HepG2 (cell line): ENCODE measurements around the gene GABRG3. TPM values are rescaled to one million over a fixed set of nuclear protein-coding genes. Genes with fewer than 3 reads are reported as not detected.

ENCODE experiments used
- ATAC-seq: fragments of 200-7000 bp; cut with Tn5 transposase; 3 replicates; pipeline ENCODE4 v1.9.1; 2020; ENCODE audit warnings: mild to moderate bottlenecking, moderate library complexity
- BruUV-seq: library from RNA; stranded (reverse); fragments of 400-500 nt; replicated peaks from 2 replicates; lab custom pipeline; 2021; lab: Mats Ljungman, UMichigan
- CTCF ChIA-PET: fragments of 300-600 bp; formaldehyde crosslinking; extraction: SDS; loops from one replicate; lab custom pipeline; 2021; ENCODE audit warnings: low total read pairs, inconsistent platforms, low intra/inter-chr PET ratio; lab: Yijun Ruan, JAX
- POLR2A ChIA-PET: fragments of 350-600 bp; sonication (Branson Sonifier 250); formaldehyde crosslinking; loops from one replicate; lab custom pipeline; 2020; ENCODE audit warnings: antibody characterized with exemption, inconsistent platforms; lab: Yijun Ruan, JAX
- DNase-seq: peaks from one replicate; pipeline ENCODE4 v3.0.0-alpha.2; 2015; ENCODE audit warnings: low spot score
- FAIRE-seq: peaks from 3 replicates; lab custom pipeline; 2011; peaks lifted over from hg19 to GRCh38; lab: Jason Lieb, UNC
- H2AFZ ChIP-seq: one replicate; pipeline ENCODE4 v1.6.1; 2011; ENCODE audit warnings: low read length, inconsistent platforms
- H3K27ac ChIP-seq: fragments of 300-600 bp; 3 replicates; pipeline ENCODE4 v1.8.0; 2011; ENCODE audit warnings: mixed run types, mild to moderate bottlenecking, mixed read lengths, low read length, inconsistent platforms; ENCODE audit not compliant: insufficient read depth; ENCODE audit errors: extremely low read length
- H3K27me3 ChIP-seq, 2 experiments: fragments of 200-600 bp in 1 of 2; 2 replicates in 1 of 2; 3 replicates in 1 of 2; pipeline versions ENCODE4 v1.6.0 to v1.8.0; 2011; ENCODE audit warnings: low read length in 2 of 2, mild to moderate bottlenecking in 2 of 2, moderate library complexity in 2 of 2, inconsistent platforms in 1 of 2; ENCODE audit not compliant: insufficient read depth in 2 of 2, control insufficient read depth in 1 of 2
- H3K36me3 ChIP-seq, 2 experiments: fragments of 200-600 bp in 1 of 2; replicated peaks in 1 of 2; 2 replicates in 1 of 2; 3 replicates in 1 of 2; pipeline versions ENCODE4 v1.5.1 to v1.8.0; 2011; ENCODE audit warnings: low read length in 2 of 2, inconsistent platforms in 1 of 2; ENCODE audit not compliant: insufficient read depth in 2 of 2, control insufficient read depth in 1 of 2
- H3K4me1 ChIP-seq: 2 replicates; pipeline ENCODE4 v1.5.1; 2012; ENCODE audit warnings: low read length, inconsistent platforms; ENCODE audit not compliant: insufficient read depth
- H3K4me2 ChIP-seq: 2 replicates; pipeline ENCODE4 v1.6.0; 2011; ENCODE audit warnings: low read depth, low read length, inconsistent platforms
- H3K4me3 ChIP-seq, 3 experiments: fragments of 200-600 bp in 1 of 3; sonication (generic), shearing (Covaris generic) in 1 of 3; replicated peaks in 1 of 3; 2 replicates each; pipeline ENCODE4 v1.5.1; 2011 to 2016; ENCODE audit warnings: low read length in 3 of 3, inconsistent platforms in 2 of 3, low read depth in 2 of 3, mild to moderate bottlenecking in 2 of 3, control low read depth in 1 of 3, mixed read lengths in 1 of 3; ENCODE audit not compliant: insufficient read depth in 1 of 3
- H3K79me2 ChIP-seq: one replicate; pipeline ENCODE4 v1.6.1; 2011; ENCODE audit warnings: low read length, inconsistent platforms; ENCODE audit not compliant: insufficient read depth
- H3K9ac ChIP-seq: 2 replicates; pipeline ENCODE4 v1.6.0; 2011; ENCODE audit warnings: mild to moderate bottlenecking, low read depth, low read length, inconsistent platforms; ENCODE audit not compliant: insufficient read depth
- H3K9me3 ChIP-seq: 2 replicates; pipeline ENCODE4 v1.5.1; 2012; ENCODE audit warnings: mild to moderate bottlenecking, low read length
- H4K20me1 ChIP-seq: 2 replicates; pipeline ENCODE4 v1.6.0; 2011; ENCODE audit warnings: inconsistent platforms, mild to moderate bottlenecking, low read length, moderate library complexity; ENCODE audit not compliant: insufficient read depth
- ATF7-NPFF ChIP-seq: sonication (generic); formaldehyde crosslinking; IDR thresholded peaks from 2 replicates; pipeline ENCODE4 v1.8.1; 2023; ENCODE audit warnings: mild to moderate bottlenecking, low read depth, missing genetic modification reagents, moderate library complexity
- GABPA ChIP-seq, 2 experiments: IDR thresholded peaks; 2 replicates each; pipeline ENCODE4 v1.6.1; 2011 to 2016; ENCODE audit warnings: low read depth in 2 of 2, low read length in 1 of 2, missing biosample characterization in 1 of 2, missing genetic modification characterization in 1 of 2
- SALL1 ChIP-seq: sonication (generic); formaldehyde crosslinking; IDR thresholded peaks from 2 replicates; pipeline ENCODE4 v1.8.0; 2022; ENCODE audit warnings: mild to moderate bottlenecking, missing genetic modification reagents
- TRIM24 ChIP-seq: sonication (generic); formaldehyde crosslinking; IDR thresholded peaks from 2 replicates; pipeline ENCODE4 v1.8.0; 2022; ENCODE audit warnings: mild to moderate bottlenecking, missing genetic modification reagents
- ZNF343 ChIP-seq: sonication (generic); formaldehyde crosslinking; IDR thresholded peaks from 2 replicates; pipeline ENCODE4 v1.4.0; 2020; ENCODE audit warnings: mild to moderate bottlenecking, missing genetic modification reagents
- ZNF678 ChIP-seq: sonication (generic); formaldehyde crosslinking; IDR thresholded peaks from 2 replicates; pipeline ENCODE4 v1.4.0; 2020; ENCODE audit warnings: mild to moderate bottlenecking, missing genetic modification reagents
- ZSCAN30 ChIP-seq: sonication (generic); formaldehyde crosslinking; IDR thresholded peaks from 2 replicates; pipeline ENCODE4 v1.5.0; 2020; ENCODE audit warnings: mild to moderate bottlenecking, missing genetic modification reagents
- ZSCAN31 ChIP-seq: sonication (generic); formaldehyde crosslinking; IDR thresholded peaks from 2 replicates; pipeline ENCODE4 v1.5.0; 2020; ENCODE audit warnings: low read depth, mild to moderate bottlenecking, missing genetic modification reagents
- WGBS: methylation state at CpG from one replicate; pipeline ENCODE4 v1.1.6; 2017; ENCODE audit warnings: low lambda C conversion rate; 5-methylcytosine and 5-hydroxymethylcytosine counted together
- in situ Hi-C: cut with HindIII; loops from 2 replicates; pipeline ENCODE4 v1.10.0; 2017; ENCODE audit warnings: low pct_unique_long_range_greater_than_20kb; ENCODE audit not compliant: extremely low pct_ligation_motif_present
- intact Hi-C: fragments of 100-400 bp; cut with micrococcal nuclease; formaldehyde crosslinking; loops from one replicate; pipeline ENCODE4 v1.10.0; 2022; ENCODE audit not compliant: unreplicated experiment
- polyA plus RNA-seq, 8 experiments: library from polyadenylated mRNA; depleted of rRNA in 3 of 8; stranded (reverse) in 7 of 8; unstranded in 1 of 8; fragments of >200 nt; fragmentation: Illumina TruSeq in 4 of 8; extraction: Trizol in 4 of 8; gene quantifications; 2 replicates each; pipeline versions ENCODE4 v1.2.1 to v1.2.3, GENCODE V29; 2011 to 2016; ENCODE audit warnings: low read depth in 4 of 8, missing spikeins in 1 of 8, mixed read lengths in 1 of 8; ENCODE audit not compliant: insufficient read depth in 1 of 8
- total RNA-seq, 5 experiments: library from RNA; depleted of rRNA; stranded (reverse); fragments of >200 nt; fragmentation: Illumina TruSeq; extraction: Trizol; gene quantifications; 2 replicates each; pipeline ENCODE4 v1.2.3, GENCODE V29; 2016; ENCODE audit warnings: low read depth in 1 of 5
- TF ChIP-seq, protein P1 (sequence below): sonication (generic); formaldehyde crosslinking; IDR thresholded peaks from 2 replicates; pipeline ENCODE4 v1.8.1; 2022; ENCODE audit warnings: mild to moderate bottlenecking, missing genetic modification reagents
- TF ChIP-seq, protein P2 (sequence below): fragments of 450-650 bp; IDR thresholded peaks from 2 replicates; pipeline ENCODE4 v1.6.1; 2016
- TF ChIP-seq, protein P3 (sequence below): sonication (generic); formaldehyde crosslinking; IDR thresholded peaks from 2 replicates; pipeline ENCODE4 v1.5.0; 2020; ENCODE audit warnings: missing genetic modification reagents, mild to moderate bottlenecking, borderline replicate concordance
- TF ChIP-seq, protein P4 (sequence below): sonication (generic); formaldehyde crosslinking; IDR thresholded peaks from 2 replicates; pipeline ENCODE4 v1.9.0; 2021; ENCODE audit warnings: missing genetic modification reagents, borderline replicate concordance
- TF ChIP-seq, protein P5 (sequence below): IDR thresholded peaks from 2 replicates; pipeline ENCODE4 v1.6.1; 2016; ENCODE audit warnings: mild to moderate bottlenecking, missing biosample characterization, missing genetic modification reagents
- TF ChIP-seq, protein P6 (sequence below), 2 experiments: fragments of 450-650 bp in 1 of 2; sonication (generic) in 1 of 2; formaldehyde crosslinking; IDR thresholded peaks; 2 replicates each; pipeline versions ENCODE4 v1.5.0 to v1.8.0; 2020 to 2022; ENCODE audit warnings: mild to moderate bottlenecking in 1 of 2, missing genetic modification reagents in 1 of 2

The GABRG3 gene
- total and polyA plus RNA-seq, 2 of the 13 experiments (the other 11 are each of a cell fraction or from before 2014, with no cell fraction given): not detected

DNA sequence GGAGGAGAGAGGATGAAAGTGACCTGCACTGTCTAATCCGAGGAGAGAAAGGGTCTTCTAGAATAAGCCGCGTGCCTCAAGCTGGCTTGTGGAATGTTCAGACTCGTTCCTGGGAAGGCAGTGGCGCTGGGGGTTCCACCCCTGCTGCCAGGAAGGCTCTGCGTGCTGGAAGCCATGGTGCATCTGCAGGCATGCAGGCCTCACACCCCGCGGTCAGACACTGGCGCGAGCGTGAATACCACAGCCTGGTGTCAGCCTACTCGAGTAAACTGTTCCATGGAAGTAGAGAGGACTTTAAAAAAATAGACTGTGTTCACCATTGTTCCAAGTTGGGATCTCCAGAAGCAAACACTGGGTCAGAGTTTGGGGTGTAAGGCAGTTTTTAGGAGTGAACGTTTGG is 25.9 kb upstream of the GABRG3 start (continued):
- TF ChIP-seq, protein P1, sequence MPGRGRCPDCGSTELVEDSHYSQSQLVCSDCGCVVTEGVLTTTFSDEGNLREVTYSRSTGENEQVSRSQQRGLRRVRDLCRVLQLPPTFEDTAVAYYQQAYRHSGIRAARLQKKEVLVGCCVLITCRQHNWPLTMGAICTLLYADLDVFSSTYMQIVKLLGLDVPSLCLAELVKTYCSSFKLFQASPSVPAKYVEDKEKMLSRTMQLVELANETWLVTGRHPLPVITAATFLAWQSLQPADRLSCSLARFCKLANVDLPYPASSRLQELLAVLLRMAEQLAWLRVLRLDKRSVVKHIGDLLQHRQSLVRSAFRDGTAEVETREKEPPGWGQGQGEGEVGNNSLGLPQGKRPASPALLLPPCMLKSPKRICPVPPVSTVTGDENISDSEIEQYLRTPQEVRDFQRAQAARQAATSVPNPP (CRISPR knock-in tag): no peak

DNA sequence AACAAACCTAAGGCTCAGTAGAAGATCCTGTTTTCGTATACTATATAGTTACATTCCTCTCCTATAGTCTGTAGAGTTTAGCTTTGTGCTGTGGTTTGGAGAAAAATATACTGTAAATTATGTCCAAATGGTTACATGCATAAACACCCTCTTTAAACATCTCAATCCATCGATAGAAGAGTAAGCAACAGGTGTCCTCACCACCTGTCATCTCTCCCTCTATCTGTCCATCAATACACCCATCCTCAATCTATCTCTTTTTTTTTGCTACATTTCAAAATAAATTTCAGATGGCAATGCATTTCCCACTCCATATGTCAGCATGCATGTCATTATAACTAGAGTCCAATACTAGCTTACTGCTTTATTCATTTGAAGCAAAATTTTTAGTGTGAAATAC is 21.0 kb upstream of the GABRG3 start:
- WGBS: 6% methylated on average over 2 of the region's 2 CpGs
- no TSS peak for BruUV-seq
- no peak for FAIRE-seq

More for the DNA sequence above, 21.0 kb upstream of the GABRG3 start:
- Histone ChIP-seq H3K79me2 (no peaks in the 10 kb centered on the region), H3K4me3 (no peak overlapping the region), H3K4me1 (no peaks in the 10 kb centered on the region), H2AFZ (no peak overlapping the region), H3K36me3 (no peaks in the 10 kb centered on the region), H3K9ac (no peak overlapping the region), H3K27ac (no peak overlapping the region), H4K20me1 (no peaks in the 10 kb centered on the region), H3K27me3 (no peaks in the 10 kb centered on the region; a peak in 2 of 5 replicates), H3K4me2 (no peak overlapping the region), H3K9me3 (peaks cover 18% of the 10 kb centered on the region)
- in situ Hi-C loops: no loop called here
- DNase-seq: no peak
- ATAC-seq: no peak
- TF ChIP-seq, protein P2, sequence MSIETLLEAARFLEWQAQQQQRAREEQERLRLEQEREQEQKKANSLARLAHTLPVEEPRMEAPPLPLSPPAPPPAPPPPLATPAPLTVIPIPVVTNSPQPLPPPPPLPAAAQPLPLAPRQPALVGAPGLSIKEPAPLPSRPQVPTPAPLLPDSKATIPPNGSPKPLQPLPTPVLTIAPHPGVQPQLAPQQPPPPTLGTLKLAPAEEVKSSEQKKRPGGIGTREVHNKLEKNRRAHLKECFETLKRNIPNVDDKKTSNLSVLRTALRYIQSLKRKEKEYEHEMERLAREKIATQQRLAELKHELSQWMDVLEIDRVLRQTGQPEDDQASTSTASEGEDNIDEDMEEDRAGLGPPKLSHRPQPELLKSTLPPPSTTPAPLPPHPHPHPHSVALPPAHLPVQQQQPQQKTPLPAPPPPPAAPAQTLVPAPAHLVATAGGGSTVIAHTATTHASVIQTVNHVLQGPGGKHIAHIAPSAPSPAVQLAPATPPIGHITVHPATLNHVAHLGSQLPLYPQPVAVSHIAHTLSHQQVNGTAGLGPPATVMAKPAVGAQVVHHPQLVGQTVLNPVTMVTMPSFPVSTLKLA: no peak
- TF ChIP-seq, protein P3, sequence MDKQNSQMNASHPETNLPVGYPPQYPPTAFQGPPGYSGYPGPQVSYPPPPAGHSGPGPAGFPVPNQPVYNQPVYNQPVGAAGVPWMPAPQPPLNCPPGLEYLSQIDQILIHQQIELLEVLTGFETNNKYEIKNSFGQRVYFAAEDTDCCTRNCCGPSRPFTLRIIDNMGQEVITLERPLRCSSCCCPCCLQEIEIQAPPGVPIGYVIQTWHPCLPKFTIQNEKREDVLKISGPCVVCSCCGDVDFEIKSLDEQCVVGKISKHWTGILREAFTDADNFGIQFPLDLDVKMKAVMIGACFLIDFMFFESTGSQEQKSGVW: no peak
- TF ChIP-seq ZNF343 (CRISPR knock-in tag): no peak
- TF ChIP-seq, protein P4, sequence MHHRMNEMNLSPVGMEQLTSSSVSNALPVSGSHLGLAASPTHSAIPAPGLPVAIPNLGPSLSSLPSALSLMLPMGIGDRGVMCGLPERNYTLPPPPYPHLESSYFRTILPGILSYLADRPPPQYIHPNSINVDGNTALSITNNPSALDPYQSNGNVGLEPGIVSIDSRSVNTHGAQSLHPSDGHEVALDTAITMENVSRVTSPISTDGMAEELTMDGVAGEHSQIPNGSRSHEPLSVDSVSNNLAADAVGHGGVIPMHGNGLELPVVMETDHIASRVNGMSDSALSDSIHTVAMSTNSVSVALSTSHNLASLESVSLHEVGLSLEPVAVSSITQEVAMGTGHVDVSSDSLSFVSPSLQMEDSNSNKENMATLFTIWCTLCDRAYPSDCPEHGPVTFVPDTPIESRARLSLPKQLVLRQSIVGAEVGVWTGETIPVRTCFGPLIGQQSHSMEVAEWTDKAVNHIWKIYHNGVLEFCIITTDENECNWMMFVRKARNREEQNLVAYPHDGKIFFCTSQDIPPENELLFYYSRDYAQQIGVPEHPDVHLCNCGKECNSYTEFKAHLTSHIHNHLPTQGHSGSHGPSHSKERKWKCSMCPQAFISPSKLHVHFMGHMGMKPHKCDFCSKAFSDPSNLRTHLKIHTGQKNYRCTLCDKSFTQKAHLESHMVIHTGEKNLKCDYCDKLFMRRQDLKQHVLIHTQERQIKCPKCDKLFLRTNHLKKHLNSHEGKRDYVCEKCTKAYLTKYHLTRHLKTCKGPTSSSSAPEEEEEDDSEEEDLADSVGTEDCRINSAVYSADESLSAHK (CRISPR knock-in tag): no peak
- TF ChIP-seq TRIM24: no peak
- TF ChIP-seq ATF7-NPFF (CRISPR knock-in tag): no peak
- TF ChIP-seq, protein P5, sequence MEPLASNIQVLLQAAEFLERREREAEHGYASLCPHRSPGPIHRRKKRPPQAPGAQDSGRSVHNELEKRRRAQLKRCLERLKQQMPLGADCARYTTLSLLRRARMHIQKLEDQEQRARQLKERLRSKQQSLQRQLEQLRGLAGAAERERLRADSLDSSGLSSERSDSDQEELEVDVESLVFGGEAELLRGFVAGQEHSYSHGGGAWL: no peak
- no peak for TF ChIP-seq ZNF678 (CRISPR knock-in tag)
- no peak for TF ChIP-seq ZSCAN31
- no peak for TF ChIP-seq GABPA (IDR thresholded peaks at IDR 0.05; ENCODE audit: low read depth, low read length)
- TF ChIP-seq GABPA (CRISPR knock-in tag; IDR thresholded peaks at IDR 0.05; ENCODE audit: low read depth): no peak
- TF ChIP-seq ZSCAN30 (CRISPR knock-in tag): no peak
- TF ChIP-seq, protein P6, sequence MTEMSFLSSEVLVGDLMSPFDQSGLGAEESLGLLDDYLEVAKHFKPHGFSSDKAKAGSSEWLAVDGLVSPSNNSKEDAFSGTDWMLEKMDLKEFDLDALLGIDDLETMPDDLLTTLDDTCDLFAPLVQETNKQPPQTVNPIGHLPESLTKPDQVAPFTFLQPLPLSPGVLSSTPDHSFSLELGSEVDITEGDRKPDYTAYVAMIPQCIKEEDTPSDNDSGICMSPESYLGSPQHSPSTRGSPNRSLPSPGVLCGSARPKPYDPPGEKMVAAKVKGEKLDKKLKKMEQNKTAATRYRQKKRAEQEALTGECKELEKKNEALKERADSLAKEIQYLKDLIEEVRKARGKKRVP (CRISPR knock-in tag; IDR thresholded peaks at IDR 0.05): no peak
- no peak for TF ChIP-seq SALL1 (CRISPR knock-in tag)
- CTCF ChIA-PET: no interaction called here
- POLR2A ChIA-PET: no interaction called here
- intact Hi-C loops: no loop called here
